Ishikawa (cell line): Measurements from ENCODE around the gene CMSS1.

Experiments
- CEBPB ChIP-seq: IDR thresholded peaks from 2 replicates; pipeline ENCODE4 v1.6.1; 2012
- CREB1 ChIP-seq: IDR thresholded peaks from 2 replicates; pipeline ENCODE4 v1.6.1; 2012; ENCODE audit warnings: low read depth
- EGR1 ChIP-seq: IDR thresholded peaks from 2 replicates; pipeline ENCODE4 v1.6.1; 2012
- EP300 ChIP-seq: IDR thresholded peaks from 2 replicates; pipeline ENCODE4 v1.6.1; 2012; ENCODE audit warnings: borderline replicate concordance
- FOXM1 ChIP-seq: IDR thresholded peaks from 2 replicates; pipeline ENCODE4 v1.6.1; 2012; ENCODE audit warnings: low read depth, borderline replicate concordance
- NFIC ChIP-seq: IDR thresholded peaks from 2 replicates; pipeline ENCODE4 v1.6.1; 2012
- RAD21 ChIP-seq: IDR thresholded peaks from 2 replicates; pipeline ENCODE4 v1.6.1; 2012; ENCODE audit warnings: low read depth
- TAF1 ChIP-seq: IDR thresholded peaks from 2 replicates; pipeline ENCODE4 v1.6.1; 2012; ENCODE audit warnings: low read depth, mild to moderate bottlenecking
- TCF12 ChIP-seq: IDR thresholded peaks from 2 replicates; pipeline ENCODE4 v1.6.1; 2012; ENCODE audit warnings: low read depth
- TEAD4 ChIP-seq: IDR thresholded peaks from 2 replicates; pipeline ENCODE4 v1.6.1; 2012
- YY1 ChIP-seq: IDR thresholded peaks from 2 replicates; pipeline ENCODE4 v1.6.1; 2012; ENCODE audit warnings: low read depth
- ZBTB7A ChIP-seq: IDR thresholded peaks from 2 replicates; pipeline ENCODE4 v1.6.1; 2012; ENCODE audit warnings: low read depth
- TF ChIP-seq, protein P1 (sequence below): IDR thresholded peaks from 2 replicates; pipeline ENCODE4 v1.6.1; 2012
- TF ChIP-seq, protein P2 (sequence below): IDR thresholded peaks from 2 replicates; pipeline ENCODE4 v1.6.1; 2012
- TF ChIP-seq, protein P3 (sequence below): IDR thresholded peaks from 2 replicates; pipeline ENCODE4 v1.6.1; 2012; ENCODE audit warnings: low read depth, mild to moderate bottlenecking

Gene CMSS1

DNA sequence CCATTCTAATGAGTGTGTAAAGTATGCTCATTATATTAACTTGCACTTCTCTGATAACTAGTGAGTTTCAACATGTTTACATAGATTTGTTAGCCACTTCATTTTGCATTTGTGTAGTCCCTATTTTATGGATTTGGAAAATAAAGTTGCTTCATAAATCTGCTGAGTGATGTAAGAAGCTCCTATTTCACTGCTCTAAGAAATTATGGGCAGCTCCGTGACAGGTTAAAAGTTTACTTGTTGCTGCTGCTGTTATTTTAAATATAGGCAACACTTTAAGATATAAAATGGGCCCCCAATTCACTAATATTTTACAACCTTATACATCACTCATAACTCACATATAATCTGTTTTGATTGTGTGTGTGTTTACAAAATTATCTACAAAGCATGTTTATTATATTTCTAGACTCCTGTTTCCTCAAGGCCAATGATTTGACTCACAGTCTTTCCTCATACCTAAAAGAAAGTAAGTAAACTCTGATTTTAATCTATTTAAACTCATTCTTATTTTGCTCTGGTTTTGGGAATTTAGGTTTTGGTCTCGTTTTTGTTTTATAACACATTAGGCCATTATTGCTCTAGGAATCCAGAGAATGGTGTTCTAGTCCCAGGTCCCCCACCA, 348.4 kb downstream of the CMSS1 start:
- no peak for TF ChIP-seq FOXM1
- TF ChIP-seq RAD21: no peak
- TF ChIP-seq TCF12: no peak
- TF ChIP-seq TAF1: no peak
- TF ChIP-seq, protein P1, sequence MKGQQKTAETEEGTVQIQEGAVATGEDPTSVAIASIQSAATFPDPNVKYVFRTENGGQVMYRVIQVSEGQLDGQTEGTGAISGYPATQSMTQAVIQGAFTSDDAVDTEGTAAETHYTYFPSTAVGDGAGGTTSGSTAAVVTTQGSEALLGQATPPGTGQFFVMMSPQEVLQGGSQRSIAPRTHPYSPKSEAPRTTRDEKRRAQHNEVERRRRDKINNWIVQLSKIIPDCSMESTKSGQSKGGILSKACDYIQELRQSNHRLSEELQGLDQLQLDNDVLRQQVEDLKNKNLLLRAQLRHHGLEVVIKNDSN: no peak
- no peak for TF ChIP-seq TEAD4
- no peak for TF ChIP-seq EP300

DNA sequence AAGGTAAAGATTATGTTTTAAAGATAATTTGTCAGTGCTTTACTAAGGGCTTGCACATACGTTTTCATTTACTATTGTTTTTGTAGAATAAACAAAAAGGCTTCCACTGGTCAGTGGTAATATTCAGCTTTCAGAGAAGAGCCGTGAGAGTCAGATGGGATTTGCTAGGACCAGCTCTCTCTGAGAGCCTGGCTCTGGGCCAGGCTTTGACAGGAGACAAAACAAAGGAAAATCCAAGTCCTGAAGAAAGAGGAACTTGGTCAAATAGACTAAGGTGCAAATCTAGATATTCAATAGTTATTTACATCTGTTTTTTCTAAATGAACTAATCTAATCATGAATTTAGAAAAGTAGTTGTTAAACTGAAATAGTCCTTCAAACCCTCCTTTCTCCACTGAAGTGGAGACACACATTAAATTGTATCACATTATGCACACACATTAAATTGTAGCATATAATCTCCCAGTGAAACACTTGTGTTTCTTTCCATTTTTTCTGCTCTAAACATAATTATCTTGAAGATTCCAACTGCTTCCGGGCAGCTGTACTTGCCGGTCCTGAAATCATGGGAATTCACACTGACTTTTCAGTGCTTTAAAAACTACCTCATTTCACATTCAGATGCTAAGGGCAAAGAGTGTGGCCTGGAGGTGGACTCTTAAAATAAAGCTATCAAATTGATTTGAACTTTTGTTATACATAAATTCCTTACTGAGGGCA, 351.7 kb downstream of the CMSS1 start:
- no peak for TF ChIP-seq CREB1
- TF ChIP-seq NFIC: no peak
- TF ChIP-seq, protein P2, sequence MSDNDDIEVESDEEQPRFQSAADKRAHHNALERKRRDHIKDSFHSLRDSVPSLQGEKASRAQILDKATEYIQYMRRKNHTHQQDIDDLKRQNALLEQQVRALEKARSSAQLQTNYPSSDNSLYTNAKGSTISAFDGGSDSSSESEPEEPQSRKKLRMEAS: no peak
- TF ChIP-seq EGR1: no peak
- TF ChIP-seq YY1: no peak
- TF ChIP-seq CEBPB: no peak
- no peak for TF ChIP-seq RAD21
- no peak for TF ChIP-seq FOXM1
- TF ChIP-seq, protein P1: no peak
- no peak for TF ChIP-seq ZBTB7A
- no peak for TF ChIP-seq TEAD4

DNA sequence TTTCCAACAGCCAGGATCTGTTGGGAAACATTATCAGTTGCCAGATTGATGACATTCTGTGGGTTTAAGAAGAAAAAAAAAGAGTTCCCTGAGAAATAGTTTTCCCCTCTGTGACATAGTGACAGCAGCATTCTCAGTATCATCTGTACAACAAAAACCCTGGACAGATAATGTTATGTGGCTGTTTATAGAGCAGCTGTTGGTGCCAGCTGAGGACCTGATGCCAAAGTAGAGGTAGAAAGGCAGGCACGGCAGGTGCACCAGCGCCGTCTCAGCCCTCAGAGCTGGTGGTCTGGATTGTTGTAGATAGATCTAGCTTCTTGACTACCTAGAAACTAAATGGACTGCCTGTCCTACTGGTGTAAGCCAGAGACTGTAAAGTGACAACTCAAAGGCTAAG, 352.8 kb downstream of the CMSS1 start:
- TF ChIP-seq ZBTB7A: no peak
- TF ChIP-seq CEBPB: no peak
- TF ChIP-seq TCF12: no peak
- TF ChIP-seq, protein P2: no peak
- no peak for TF ChIP-seq TEAD4
- no peak for TF ChIP-seq EP300
- TF ChIP-seq, protein P3, sequence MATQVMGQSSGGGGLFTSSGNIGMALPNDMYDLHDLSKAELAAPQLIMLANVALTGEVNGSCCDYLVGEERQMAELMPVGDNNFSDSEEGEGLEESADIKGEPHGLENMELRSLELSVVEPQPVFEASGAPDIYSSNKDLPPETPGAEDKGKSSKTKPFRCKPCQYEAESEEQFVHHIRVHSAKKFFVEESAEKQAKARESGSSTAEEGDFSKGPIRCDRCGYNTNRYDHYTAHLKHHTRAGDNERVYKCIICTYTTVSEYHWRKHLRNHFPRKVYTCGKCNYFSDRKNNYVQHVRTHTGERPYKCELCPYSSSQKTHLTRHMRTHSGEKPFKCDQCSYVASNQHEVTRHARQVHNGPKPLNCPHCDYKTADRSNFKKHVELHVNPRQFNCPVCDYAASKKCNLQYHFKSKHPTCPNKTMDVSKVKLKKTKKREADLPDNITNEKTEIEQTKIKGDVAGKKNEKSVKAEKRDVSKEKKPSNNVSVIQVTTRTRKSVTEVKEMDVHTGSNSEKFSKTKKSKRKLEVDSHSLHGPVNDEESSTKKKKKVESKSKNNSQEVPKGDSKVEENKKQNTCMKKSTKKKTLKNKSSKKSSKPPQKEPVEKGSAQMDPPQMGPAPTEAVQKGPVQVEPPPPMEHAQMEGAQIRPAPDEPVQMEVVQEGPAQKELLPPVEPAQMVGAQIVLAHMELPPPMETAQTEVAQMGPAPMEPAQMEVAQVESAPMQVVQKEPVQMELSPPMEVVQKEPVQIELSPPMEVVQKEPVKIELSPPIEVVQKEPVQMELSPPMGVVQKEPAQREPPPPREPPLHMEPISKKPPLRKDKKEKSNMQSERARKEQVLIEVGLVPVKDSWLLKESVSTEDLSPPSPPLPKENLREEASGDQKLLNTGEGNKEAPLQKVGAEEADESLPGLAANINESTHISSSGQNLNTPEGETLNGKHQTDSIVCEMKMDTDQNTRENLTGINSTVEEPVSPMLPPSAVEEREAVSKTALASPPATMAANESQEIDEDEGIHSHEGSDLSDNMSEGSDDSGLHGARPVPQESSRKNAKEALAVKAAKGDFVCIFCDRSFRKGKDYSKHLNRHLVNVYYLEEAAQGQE: no peak
- no peak for TF ChIP-seq YY1
- no peak for TF ChIP-seq EGR1
- no peak for TF ChIP-seq RAD21
- TF ChIP-seq CREB1: no peak
- no peak for TF ChIP-seq FOXM1

DNA sequence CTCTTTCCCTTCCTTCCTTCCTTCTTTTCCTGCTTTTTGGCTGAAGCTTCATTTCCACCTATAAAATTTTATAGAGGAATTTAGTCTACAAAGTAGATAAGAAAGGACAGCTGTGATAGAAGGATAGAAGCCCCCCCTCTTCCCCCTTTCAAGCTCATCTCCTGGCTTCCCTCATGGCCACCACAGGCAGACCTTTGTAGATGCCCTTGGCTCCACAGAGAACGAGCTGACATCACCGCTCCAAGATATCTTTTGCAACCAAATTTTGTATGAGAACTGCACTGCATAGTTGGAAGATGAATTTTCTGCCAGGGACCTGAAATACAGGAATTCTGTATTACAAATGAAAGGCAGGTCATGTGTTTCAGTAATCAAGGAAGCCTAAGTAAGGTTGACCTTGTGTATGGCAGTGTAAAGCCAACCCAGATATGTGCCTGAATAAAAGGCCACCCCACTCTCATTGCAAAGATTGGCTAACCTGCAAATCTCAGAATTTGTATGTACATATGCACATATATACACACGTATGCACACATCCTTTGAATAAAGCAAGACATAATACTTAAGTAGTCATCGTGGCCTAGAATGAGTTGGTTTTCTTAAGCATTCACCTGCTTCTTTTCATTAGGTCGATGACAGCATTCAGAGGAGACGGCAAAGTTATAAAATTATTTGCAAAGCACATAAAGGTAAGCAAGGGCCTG, 353.7 kb downstream of the CMSS1 start:
- TF ChIP-seq NFIC (no peak), FOXM1 (no peak), RAD21 (no peak), EP300 (no peak), CEBPB (no peak)
- TF ChIP-seq, protein P2: no peak

DNA sequence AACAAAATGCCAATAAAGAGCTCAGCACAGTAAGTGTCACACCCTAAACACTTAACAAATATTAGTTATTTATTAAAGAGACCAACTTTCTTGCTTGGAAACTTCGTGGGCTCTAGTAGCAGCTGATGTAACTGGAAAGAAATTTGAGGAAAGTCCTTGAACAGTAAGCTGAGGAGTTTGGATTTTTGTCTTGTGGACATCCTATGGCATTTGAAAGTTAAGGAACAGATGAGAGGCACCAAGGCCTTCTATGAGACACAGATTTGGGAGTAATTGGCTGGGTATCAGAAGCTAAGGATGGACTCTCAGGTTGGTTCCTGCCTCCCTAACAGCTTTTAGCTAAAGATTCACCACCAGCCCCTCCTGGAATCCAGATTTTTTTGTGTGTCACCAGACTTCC, 356.3 kb downstream of the CMSS1 start:
- TF ChIP-seq TAF1: no peak
- no peak for TF ChIP-seq FOXM1
- TF ChIP-seq TEAD4: no peak
- TF ChIP-seq YY1: no peak
- TF ChIP-seq ZBTB7A: no peak
- TF ChIP-seq, protein P3: no peak
- TF ChIP-seq, protein P1: no peak
- TF ChIP-seq RAD21: no peak
- TF ChIP-seq EP300: no peak
- no peak for TF ChIP-seq CEBPB
- no peak for TF ChIP-seq TCF12
- no peak for TF ChIP-seq NFIC
- no peak for TF ChIP-seq EGR1
- TF ChIP-seq, protein P2: no peak
- no peak for TF ChIP-seq CREB1
